ENCODE measurements around the gene ACTN4.

The ACTN4 gene

DNA sequence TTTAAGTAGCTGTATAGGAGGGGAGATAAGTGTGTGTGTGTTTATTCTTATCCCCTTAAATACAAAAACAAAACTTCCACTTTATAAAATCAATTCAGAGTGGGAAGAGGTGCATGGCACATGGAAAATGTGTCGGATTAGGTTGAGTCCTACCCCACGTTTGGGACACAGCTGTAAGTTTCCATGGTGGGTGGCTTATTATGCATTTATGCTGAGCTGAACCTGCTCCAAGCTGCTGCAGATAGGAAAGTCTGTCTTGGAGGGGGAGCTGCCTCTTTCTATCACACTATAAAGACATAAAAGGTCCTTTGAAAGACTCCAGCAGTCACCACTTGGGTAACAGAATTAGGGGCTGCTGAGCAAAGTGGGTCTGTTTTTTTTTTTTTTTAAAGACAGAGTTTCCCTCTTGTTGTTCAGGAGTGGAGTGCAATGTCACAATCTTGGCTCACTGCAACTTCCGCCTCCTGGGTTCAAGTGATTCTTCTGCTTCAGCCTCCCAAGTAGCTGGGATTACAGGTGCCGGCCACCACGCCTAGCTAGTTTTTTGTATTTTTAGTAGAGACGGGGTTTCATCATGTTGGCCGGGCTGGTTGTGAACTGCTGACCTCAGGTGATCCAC is 15.2 kb downstream of the ACTN4 start:
- no peak for DNase-seq

DNA sequence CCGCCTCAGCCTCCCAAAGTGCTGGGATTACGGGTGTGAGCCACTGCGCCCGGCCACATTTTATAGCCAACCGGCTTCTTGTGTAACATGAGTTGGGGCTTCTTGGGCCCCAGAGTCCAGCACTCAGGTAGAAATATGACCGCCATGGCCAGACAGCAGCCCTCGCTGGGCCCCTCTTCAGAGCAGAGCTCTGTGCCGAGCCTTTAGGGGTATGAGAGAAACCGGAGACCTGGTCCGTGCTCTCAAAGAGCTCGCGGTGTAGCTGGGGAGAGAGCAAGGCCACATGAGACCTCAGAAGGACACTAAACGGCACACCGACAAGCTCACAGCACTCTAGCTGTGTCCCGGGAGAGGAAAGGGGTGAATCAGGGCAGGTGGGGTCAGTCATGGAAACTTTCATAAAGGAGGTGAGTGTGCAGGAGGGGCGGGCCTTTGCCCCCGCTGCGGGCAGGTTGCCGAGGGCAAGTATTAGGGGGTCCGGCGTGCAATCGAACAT is 15.8 kb downstream of the ACTN4 start:
- no peak for DNase-seq

DNA sequence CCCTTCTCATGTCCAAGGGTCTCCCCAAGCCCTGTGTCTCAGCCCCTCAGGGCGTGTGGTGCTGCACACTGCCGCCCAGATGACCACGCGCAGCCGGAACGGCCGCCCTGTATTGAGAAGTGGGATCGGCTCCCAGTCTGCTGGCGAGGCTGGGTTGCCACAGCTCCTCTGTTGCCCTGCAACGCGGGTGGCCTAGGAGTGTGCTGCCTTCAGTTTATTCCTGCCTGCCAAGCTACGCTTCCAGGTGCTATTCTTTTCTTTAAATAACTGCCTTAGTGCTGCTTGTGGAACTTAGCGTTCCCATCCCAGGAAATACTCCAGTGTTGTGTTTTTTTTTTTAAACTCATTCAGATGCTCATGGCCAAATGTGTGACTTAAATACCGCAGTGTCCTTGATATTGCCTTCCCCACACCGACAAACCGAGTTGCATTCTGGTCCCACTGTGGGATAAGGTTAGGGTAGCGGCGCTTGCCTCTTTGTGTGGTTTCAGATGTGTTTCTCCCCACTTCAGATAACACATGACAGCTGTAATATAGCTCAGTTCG is 16.6 kb downstream of the ACTN4 start:
- DNase-seq = no peak

DNA sequence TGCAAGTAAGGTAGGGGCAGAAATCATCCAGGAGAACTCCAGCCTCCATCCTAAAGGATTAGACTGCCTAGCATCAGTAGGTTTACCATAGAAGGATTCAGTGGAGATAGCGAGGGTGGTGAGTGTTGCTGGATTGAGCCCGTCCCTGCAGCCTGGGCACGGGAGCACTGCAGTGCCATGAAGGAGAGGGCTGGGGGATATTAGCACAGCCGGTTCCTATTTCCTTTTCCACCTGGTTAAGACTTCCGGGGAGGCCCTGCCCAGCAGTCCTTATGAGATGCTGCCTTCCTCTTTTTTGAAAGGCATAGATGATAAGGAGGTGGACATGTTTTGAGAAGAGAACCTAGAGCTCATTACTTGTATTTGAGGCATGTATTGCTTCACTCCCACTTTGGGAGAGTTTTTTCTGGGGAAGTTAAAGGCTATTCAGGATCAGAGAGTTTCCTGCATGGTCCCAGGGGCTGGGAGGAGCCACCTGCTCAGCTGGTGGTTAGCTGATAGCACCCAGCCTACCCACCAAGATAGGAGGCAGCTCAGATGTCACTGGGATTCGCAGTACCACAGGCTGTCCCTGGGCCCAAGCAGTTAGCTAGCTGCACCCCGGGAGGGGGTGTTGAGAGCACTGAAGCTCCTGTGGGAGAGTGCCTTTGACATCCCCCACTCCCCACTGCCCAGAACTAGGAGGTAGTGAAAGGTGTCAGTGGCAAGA is 17.2 kb downstream of the ACTN4 start:
- no peak for DNase-seq

DNA sequence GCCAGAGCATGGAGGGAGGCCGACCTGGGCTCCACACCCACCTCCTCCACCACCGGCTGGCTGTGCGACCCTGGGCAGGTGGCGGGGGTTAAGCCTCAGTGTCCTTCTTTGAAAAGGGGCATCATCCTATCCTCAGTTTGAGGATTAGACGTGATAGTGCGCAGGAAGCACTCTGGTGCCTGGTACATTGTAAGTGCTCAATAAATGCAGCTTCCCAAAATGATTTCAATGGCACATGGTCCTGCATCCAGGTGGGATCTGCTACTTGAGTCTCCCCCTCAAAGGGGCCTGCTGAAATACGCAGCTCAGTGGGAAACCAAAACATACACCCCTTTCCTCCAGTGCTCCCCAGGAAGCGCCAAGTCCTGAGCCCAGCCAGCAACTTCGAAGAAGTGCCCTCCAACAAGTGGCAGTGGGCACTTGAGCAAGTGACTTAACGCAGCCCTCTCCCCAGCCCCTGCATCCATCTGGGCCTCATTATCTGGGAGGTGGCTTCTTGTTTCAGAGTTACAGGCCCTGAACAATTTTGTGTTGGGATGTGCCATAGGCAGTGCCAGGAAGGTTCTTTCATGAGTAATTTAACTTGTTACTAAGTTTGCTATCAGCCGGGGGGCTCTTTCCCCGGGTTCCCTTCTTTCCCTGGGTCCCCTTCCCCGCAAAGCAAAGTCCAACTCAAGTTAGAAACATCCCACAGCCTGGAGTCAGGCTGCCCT is 17.9 kb downstream of the ACTN4 start:
- DNase-seq = no peak

DNA sequence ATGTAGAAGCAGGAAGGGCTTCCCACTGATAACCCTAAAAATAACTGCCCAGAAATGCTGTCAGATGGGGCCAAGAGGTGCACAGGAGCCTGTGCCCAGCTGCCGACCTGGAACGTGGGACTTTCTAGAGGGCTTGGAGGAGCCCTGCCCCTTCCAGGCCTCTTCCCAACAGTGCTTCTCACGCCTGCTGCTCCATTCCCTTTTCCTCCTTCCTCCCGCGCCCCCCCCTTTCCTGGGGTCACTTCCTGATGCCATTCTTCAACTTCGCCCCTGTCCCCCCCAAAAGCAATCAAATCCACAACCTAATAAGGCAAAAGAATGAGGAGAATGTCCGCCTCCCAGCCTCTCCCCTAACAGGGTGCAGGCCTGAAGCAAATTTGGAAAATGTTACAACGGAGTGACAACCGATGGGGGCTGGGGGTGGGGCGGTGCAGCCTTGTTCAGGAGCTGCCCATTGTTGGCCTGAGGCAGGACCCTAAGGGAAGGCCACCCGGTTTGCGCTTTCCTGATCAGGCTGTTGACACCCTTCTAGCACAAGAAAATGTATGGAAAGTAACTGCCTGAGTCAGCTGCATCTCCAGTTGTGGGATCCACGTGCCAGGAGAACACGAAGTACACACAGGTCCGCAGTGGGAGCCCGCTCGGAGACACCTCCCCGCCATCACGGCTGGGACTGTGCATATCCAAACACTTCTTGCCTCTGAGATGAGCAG is 18.7 kb downstream of the ACTN4 start:
- DNase-seq = no peak

DNA sequence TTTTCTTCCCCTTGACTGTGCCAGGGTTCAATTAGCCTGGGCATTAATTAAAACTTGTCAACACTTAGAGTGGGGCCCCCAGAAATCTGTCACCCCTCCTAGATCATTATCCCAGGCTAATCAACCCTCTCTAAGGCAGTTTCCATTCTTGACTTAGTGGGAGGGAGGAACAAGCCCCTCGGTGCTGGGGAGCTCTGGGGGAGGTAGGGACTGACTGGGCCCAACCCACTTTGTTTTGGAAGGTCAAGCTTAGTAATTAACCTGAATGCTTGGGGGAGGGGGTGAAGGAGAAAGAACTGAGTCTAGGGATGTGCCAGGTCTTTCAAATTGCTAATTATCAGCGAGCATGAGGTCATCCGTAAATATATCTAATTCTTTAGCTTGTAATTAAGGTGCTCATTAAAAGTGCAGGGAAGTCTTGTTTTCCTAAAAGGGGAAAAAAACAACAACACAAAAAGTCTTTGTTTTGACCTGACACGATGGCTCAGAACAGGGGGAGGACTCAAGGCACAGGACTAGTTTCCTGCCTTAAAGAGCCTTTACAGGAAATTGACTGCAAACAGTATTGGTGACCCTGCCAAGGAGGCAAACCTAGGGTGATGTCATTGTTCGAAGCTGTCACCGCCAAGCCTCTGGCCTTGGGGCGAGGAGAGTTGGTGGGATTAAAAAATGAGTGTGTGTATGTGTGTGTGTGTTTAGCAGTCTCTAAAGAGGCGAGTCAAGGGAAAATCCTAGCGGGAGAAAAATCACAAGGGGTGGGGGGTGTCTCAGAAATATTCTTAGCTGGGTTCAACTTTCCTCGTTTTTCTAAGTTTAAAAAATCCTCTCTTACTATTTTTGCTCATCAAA is 19.4 kb downstream of the ACTN4 start:
- peak in 1 of 2 experiments; percentile 21 for DNase-seq

DNA sequence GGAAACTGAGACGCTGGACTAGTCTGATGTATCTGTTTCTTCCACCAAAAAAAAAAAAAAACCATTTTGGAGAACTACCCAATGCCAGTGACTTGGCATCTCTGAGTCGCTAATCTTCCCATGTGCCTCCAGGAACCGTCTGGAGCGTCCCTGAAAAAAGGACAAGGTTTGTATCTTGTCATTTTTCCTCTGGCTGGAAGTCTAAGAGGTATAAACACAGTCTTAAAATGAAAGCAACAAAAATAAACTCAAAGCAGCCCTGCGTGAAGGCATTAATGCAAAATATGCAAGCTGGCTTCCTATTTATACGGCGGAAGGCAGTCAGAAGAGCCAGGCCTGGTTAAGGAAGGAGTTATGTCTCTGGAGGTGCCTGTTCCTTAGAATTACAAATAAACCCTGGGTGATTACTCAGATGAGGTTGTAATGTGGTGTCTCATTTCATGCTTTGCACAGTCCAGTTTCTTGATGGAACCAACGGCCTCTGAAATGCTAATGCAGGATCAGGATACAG is 20.3 kb downstream of the ACTN4 start:
- no peak for DNase-seq

DNA sequence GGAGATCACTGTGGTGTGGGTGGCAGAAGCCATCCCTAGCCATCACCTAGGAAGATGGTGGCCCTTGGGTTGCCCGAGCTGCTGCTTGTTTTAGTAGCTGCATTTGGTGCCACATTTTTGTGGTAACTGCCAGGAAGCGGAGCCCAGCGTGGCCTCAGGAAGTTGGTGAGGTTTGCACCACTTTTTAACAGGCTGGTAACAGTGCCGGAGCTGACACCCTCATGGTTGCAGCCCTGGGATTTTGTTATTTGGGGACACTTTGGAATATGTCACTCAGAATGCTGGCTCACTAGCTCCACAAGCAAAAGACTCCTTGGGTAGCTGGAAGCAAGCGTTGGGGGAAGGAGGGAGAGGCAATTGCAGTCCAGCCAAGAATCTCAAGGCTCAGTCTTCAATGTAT is 22.1 kb downstream of the ACTN4 start:
- no peak for DNase-seq

DNA sequence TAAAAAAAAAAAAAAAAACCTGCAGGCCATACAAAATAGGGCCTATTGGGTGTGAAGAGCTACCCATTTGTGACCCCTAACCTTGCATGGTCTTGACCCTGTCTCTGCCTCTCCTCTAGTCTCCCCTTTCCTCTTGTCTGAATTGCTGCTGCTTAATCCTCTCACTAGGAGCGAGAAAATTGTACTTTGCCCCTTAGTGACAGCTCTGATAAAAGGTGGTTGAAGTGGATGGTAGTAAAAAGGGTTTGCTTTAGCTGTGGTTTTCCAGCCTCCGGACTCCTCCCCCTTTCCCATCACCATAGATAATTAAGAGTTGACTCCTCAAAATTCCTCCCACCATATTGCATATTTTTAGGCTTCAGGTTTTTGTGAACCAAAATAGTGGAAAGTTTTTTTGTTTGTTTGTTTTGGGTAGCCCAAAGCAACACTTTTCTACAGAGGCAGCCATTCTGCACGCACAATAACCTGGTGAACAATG is 23.5 kb downstream of the ACTN4 start:
- DNase-seq = peak in 1 of 2 experiments; percentile 33

DNA sequence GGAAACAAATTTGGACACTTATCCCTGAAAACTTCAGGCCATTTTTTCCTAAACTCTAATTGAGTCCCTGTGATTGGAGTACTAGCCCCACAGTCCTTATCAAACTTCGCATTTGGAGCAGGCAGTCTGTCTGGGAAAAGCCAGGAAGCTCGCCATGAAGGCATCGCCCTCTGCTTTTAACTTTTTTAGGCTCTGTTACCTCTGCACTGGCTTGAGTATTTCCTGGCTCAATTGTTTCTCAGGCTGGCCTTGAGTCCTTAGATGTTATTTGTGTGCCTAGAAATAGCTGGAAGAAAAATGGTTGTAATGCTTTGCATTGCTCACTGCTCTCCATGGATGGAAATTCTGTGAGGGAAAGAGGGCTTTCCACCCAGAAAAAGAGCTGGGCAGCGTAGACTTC is 24.2 kb downstream of the ACTN4 start:
- DNase-seq = no peak

DNA sequence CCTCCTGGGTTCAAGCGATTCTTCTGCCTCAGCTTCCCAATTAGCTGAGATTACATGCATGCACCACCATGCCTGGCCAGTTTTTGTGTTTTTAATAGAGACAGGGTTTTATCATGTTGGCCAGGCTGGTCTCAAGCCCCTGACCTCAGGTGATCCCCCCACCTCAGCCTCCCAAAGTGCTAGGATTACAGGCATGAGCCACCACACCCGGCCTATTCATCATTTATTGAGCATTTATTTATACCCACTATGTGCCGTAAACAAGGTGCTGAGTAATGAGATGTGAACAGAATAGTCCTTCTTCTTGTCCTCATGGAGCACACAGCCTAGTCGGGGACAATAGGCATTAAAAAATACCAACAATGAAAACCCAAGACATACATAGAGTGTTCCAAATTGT is 25.6 kb downstream of the ACTN4 start:
- DNase-seq = no peak

DNA sequence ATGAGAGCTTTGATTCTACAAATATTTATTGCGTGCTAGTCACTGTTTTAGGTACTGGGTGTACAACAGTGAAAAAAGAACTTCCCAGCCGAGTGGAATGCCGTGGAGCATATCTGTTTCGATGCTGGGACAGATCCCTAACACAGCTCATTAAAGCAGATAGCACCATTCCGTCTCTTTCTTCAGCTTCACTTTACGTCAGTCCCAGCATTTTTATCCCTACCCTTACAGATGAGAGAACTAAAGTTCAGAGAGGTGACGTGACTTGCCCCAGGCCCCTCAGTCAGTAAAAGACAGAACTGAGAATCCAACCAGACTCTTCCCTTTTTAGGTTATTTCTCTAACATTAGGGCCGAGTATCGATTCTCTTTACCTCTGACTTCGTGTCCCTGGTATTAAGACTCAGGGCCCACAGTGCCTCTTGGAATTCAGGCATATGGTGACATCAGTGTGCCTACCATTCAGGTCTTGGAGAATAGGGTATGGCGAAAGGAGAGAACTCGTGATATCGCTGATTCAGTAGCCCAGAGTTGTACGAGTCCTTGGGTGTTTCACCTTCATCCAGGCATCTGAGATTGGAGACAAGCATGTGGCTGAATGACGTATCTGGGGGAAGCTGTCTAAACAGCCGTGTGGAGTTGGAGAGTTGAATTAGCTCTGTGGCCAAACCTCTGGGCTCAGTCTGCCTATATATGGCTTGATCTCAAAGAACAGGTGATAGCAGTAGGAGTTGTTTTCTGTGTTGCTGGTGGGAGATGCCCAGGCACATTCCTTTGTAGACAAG is 27.1 kb downstream of the ACTN4 start:
- no peak for DNase-seq

DNA sequence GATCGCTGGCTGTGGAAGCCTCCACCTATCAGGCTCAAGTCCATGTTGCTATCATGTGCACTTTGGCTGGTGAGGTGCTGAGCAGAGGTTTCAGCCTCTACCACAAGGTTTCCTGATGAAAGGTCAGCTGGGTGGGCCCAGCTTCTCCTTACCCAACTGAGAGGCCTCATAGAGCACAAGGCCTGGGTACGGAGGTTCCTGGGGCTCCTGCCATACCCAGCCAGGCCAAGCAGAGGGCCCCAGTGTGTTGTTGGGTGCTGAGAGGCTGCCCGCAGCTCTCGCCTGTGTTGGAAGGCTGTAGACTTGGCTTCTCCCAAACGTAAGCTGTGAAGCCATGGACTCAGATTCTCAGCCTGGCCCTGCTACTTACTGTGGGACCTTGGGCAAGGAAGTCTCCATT is 28.2 kb downstream of the ACTN4 start:
- no peak for DNase-seq

DNA sequence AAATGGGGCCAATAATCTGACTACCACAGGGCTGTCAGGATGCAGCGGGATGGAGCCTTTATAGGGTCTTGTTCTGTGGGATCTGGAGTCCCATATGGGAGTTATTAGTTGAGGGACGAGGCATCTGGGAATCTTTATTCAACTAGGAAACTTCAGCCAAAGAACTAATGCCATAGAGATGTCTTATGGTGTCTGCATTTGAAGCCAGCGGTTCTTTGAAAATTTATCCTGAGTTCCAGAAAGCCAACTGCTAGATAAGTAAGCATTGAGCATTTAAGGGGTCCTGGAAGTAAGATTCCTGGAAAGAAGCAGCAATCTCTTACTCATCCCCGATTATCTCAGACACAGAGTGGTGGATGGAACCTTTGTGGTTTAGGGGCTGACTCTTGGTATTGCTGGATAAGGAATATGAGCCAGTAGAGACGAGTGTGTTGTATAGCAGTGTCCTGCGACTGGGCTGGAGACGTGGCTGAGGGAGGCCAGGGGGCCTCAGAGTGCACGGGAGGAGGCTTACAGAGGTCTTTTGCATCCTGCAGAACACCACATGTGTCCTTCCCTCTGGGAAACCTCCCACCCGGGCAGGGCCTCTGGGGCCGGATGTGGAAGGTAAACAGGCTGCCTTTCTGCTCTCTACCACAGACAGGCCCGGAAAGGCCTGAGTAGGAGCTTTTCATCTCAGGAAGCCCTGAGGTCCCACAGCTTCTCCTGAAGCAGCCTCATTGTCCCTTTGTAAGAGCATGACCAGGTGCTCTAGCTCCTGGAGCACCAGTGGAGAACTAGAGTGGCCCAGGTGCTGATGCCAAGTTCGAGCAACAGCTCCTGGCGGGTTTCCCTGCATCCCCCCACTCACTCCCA is 28.8 kb downstream of the ACTN4 start:
- no peak for DNase-seq

DNA sequence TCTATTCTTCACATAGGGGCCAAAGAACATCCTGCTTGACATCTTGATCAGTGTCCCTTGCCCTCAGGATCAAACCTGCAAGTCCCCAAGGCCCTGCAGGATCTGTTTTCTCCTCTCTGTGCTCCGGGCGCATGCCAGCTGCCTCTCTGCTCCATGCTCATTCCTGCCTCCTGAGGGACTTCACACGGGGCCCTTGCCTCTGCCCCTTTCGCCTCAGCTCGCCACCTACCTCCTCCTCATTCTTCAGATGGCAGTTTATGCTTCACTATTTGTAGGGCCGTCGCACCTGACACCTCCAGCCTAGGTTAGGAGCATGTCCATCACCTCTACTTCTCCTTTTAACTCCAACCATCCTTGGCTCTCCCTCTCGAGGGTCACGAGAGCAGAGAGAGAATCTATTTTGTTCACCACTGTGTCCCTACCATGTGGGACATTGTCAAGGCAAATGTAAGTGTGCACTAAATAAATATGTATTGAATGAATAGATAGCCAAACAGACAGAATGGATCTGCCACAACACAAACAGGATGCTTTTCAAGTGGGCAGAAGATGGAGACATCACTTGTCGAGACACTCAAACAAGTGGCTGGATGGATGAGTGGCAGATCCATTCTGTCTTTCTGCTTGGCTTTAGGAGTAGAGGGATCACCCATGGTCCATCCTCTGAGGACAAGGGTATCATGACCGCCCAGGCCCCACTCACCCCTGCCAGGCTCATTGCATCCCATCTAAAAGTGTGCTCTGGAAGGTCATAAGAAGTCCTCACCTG is 29.6 kb downstream of the ACTN4 start:
- DNase-seq = no peak

DNA sequence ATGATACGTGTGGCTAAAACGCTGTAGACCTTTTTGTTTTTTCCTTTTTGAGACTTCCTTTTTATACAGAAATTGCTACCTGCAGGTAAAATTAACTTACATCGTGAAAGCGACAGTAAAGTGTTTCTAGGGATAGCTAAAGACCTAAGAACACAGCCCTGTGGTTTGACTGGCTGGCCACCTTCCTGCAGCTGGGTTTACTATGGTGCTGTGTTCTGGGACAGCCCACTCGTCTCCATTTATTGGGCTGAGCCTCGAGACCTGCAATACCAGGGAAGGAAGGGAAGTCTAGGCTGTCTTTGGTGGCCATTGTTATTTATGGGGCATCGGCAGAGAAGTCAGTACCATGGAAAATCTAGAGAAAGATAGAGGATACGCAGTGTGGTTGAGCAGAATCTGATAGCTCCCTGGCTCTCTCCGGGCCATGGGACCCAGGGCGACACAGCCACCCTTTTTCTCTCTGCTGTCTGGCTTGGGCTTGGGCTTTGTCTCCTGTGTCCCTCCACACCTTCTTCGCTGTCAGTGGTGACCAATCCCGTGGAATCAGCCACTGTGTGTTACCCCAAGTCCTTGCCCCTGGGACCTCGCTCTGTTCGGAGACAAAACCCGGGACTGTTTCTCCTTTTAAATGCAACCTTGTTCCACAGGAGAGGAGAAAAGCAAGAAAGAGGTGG is 30.9 kb downstream of the ACTN4 start:
- no peak for DNase-seq

DNA sequence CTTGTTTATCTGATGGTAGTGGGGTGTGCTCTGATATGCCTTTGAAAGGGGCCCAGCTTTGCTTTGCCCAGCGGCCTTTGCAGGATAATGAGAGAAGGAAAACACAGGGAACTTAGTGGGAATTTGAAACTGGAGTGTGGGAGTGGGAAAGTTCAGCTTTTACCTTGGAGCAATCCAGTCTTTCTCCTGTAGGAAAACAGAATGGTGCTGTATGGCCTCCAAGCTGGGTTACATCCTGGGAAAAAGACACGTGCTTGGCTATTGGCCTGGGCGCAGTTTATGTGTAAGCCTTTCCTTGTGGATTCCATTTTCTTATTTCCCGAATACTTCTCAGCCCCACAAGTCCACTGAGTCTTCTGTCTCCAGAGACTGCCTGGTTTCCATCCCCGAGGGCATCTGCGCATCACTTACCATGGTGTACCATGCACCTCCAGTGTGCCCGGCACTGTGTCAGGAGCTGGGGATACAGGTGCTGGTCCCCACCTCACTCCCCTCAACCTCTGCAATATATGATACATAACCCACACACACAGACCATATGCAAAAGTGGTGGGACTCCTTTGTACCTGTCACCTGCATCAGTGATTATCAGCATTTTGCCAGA is 31.5 kb downstream of the ACTN4 start:
- DNase-seq = no peak

All from SW 1271 (cell line).